ENCODE data around the gene ARHGEF25. TPM values are rescaled to one million over a fixed set of nuclear protein-coding genes. Genes with fewer than 3 reads are reported as not detected.

The ARHGEF25 gene
- total RNA-seq, 4 donors from 2014 or later = 1.9 to 3.3 (median 2.4) TPM

- peaks cover 29 to 66% (median 58%) of the 10 kb centered on the region in 3 donors for H3K27me3 ChIP-seq
- ATAC-seq (no peak), DNase-seq (no peak)
- no peaks in the 10 kb centered on the region for H3K9me3 ChIP-seq
- no peak for TF ChIP-seq POLR2A (IDR thresholded peaks at IDR 0.05)
- TF ChIP-seq CTCF (IDR thresholded peaks at IDR 0.05 in 4 of 5, conservative IDR thresholded peaks at IDR 0.05 in 1 of 5) = no peak
- peak overlapping the region; percentile 54 to 65 (median 60) for H3K4me3 ChIP-seq
- H3K36me3 ChIP-seq = no peaks in the 10 kb centered on the region
- in situ Hi-C loops (cut with MboI; ENCODE audit: low sequenced_read_pairs in 4 of 4) (no loop called here), intact Hi-C loops (cut with DNase I; ENCODE audit: low total_unique reads) (no loop called here)
- peaks cover 0 to 18% of the 10 kb centered on the region in 2 donors for H3K4me1 ChIP-seq
- peak overlapping the region; percentile 58 to 76 (median 72) for H3K27ac ChIP-seq
Measured at GRCh38 chr12:57609781-57610553, 1.3 kb upstream of the ARHGEF25 start.

GRCh38 chr12:57610554-57611107, 604 bp upstream of the ARHGEF25 start:
- no peaks in the 10 kb centered on the region for H3K36me3 ChIP-seq
- H3K4me3 ChIP-seq = peak overlapping the region; percentile 54 to 65 (median 60)
- TF ChIP-seq POLR2A (IDR thresholded peaks at IDR 0.05) (no peak), CTCF (IDR thresholded peaks at IDR 0.05 in 4 of 5, conservative IDR thresholded peaks at IDR 0.05 in 1 of 5) (no peak)
- peaks cover 0 to 18% of the 10 kb centered on the region in 2 donors for H3K4me1 ChIP-seq
- intact Hi-C loops (cut with DNase I; ENCODE audit: low total_unique reads) = no loop called here
- in situ Hi-C loops (cut with MboI; ENCODE audit: low sequenced_read_pairs in 4 of 4) = no loop called here
- peak in 1 of 2 donors; percentile 39 for ATAC-seq
- H3K27me3 ChIP-seq = peaks cover 23 to 60% (median 52%) of the 10 kb centered on the region in 3 donors
- peak overlapping the region; percentile 58 to 76 (median 72) for H3K27ac ChIP-seq
- DNase-seq = no peak
- H3K9me3 ChIP-seq = no peaks in the 10 kb centered on the region

GRCh38 chr12:57611827-57612710, 834 bp downstream of the ARHGEF25 start:
- H3K27ac ChIP-seq = peak overlapping the region; percentile 58 to 76 (median 72)
- H3K9me3 ChIP-seq = no peaks in the 10 kb centered on the region
- H3K27me3 ChIP-seq = peaks cover 21 to 61% (median 42%) of the 10 kb centered on the region in 3 donors
- in situ Hi-C loops (cut with MboI; ENCODE audit: low sequenced_read_pairs in 4 of 4) = no loop called here
- DNase-seq = no peak
- no peak for ATAC-seq
- TF ChIP-seq POLR2A (IDR thresholded peaks at IDR 0.05) (no peak), CTCF (IDR thresholded peaks at IDR 0.05 in 4 of 5, conservative IDR thresholded peaks at IDR 0.05 in 1 of 5) (no peak)
- peaks cover 0 to 18% of the 10 kb centered on the region in 2 donors for H3K4me1 ChIP-seq
- intact Hi-C loops (cut with DNase I; ENCODE audit: low total_unique reads) = no loop called here
- H3K4me3 ChIP-seq = peak overlapping the region; percentile 54 to 65 (median 60)
- no peaks in the 10 kb centered on the region for H3K36me3 ChIP-seq

- DNase-seq (no peak), ATAC-seq (no peak)
- no peaks in the 10 kb centered on the region for H3K36me3 ChIP-seq
- peaks cover 26 to 57% (median 39%) of the 10 kb centered on the region in 3 donors for H3K27me3 ChIP-seq
- TF ChIP-seq POLR2A (IDR thresholded peaks at IDR 0.05) (no peak), CTCF (IDR thresholded peaks at IDR 0.05 in 4 of 5, conservative IDR thresholded peaks at IDR 0.05 in 1 of 5) (no peak)
- H3K4me1 ChIP-seq = peaks cover 0 to 18% of the 10 kb centered on the region in 2 donors
- no peak overlapping the region for H3K4me3 ChIP-seq
- intact Hi-C loops (cut with DNase I; ENCODE audit: low total_unique reads) (no loop called here), in situ Hi-C loops (cut with MboI; ENCODE audit: low sequenced_read_pairs in 4 of 4) (no loop called here)
- H3K9me3 ChIP-seq = no peaks in the 10 kb centered on the region
- H3K27ac ChIP-seq = peak overlapping the region in 1 of 4 donors; percentile 69
Measured at GRCh38 chr12:57612711-57613426, 1.6 kb downstream of the ARHGEF25 start.
